ENCODE results near the gene FUT1.

DNA sequence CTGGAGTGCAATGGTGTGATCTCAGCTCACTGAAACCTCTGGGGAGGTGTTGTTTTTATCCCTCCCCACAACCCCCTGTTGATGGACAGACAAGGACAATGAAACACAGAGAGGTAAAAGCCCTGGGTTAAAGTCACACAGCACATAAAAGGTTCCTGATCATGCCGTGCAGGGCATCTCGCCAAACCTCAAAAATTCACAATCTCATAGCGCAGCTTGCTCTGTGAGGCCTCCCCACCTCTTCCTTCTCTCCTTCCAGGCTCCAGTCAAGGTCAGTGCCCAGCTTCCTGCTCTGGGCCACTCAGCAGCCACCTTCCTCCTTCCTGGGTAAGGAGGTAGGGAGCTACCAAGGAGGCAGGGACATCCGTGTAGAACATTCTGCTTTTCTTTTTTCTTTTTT, 54.4 kb downstream of the FUT1 start:
- TF ChIP-seq CTCF (IDR thresholded peaks at IDR 0.05; ENCODE audit: low read length) (no peak), EZH2 (optimal IDR thresholded peaks at IDR 0.05; ENCODE audit: low read depth, low read length) (no peak)
